Fibroblast of pulmonary artery (primary cell): ENCODE measurements around the gene CASP1.
A peak's percentile ranks its signal among the peaks of the same experiment; 100 is the strongest.

Experiments used
- DNase-seq: peaks from one replicate; pipeline ENCODE4 v3.0.0-alpha.2; 2010; ENCODE audit warnings: low read depth
- H3K4me3 ChIP-seq: replicated peaks from 2 replicates; pipeline ENCODE4 v1.5.1; 2011; ENCODE audit warnings: low read depth, mild to moderate bottlenecking, control low read depth, low read length, moderate library complexity
- CTCF ChIP-seq: IDR thresholded peaks from 2 replicates; pipeline ENCODE4 v1.5.1; 2011; ENCODE audit warnings: mild to moderate bottlenecking, control low read depth, low read length, inconsistent platforms; ENCODE audit errors: missing control alignments

Gene CASP1

DNA sequence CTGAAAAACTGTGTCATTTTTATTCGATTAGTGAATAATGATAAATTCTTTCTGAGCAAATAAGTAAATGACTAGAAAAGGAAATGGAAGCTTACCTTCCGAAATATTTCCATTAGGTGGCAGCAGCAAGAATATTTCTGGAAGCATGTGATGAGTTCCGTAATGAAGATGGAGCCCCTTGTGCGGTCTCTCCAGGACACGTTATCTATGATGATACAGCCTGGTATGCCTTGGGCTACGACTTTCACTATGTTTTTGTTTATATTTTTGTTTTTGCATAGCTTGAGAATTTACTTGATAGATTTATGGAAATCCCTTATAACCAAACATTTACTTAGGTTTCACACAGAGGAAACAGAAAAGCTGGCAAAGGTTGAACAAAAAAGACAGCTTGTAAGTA lies 37.7 kb downstream of the CASP1 start:
- peak; percentile 41 for TF ChIP-seq CTCF
- peak; percentile 58 for DNase-seq
- no peak overlapping the region for H3K4me3 ChIP-seq

DNA sequence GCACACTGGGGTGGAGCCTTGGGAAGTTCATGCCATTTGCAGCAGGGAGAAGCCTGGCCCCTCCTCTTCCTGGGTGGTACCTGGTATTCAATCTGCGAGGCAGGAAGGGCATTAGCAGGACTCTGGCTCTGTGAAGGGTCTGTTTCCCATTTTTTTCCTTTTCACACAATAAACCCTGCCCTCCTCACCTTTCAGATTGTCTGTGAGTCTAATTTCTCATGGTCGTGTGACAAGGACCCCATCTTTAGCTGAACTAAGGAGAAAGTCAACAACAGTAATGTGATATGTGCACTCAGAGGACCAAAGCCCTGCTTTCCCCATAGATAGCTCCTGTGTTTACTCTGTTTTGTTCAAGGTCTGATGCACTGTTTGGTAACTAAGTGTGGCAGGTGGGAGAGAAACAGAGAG lies 39.9 kb downstream of the CASP1 start:
- DNase-seq: no peak
- no peak overlapping the region for H3K4me3 ChIP-seq
- no peak for TF ChIP-seq CTCF

DNA sequence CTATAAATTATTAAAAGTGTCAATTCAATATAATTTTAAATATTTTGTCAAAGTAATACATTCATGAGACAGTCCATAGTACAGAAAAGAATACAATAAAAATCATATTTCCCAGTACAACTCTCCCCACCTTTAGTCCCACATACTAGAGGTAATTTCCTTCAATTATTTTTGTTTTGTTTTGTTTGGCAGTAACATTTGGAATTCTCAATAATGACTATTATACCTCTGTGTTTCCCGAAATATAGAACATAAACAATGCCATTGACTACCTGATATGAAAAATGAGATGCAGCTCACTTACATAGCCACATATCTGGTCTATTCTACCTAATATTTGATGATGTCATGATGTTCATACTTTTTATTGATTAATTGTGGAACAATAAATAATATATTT lies 42.2 kb downstream of the CASP1 start:
- H3K4me3 ChIP-seq: no peak overlapping the region
- no peak for DNase-seq
- no peak for TF ChIP-seq CTCF

- no peak for DNase-seq
Observed at GRCh38 chr11:104991994-104992393, 43.0 kb downstream of the CASP1 start.

GRCh38 chr11:104984808-104985207 lies 50.1 kb downstream of the CASP1 start:
- no peak overlapping the region for H3K4me3 ChIP-seq
- peak; percentile 12 for DNase-seq
- TF ChIP-seq CTCF: no peak

More at GRCh38 chr11:104991994-104992393, 43.0 kb downstream of the CASP1 start:
- no peak for TF ChIP-seq CTCF
- H3K4me3 ChIP-seq: no peak overlapping the region

GRCh38 chr11:104979839-104980238 lies 55.1 kb downstream of the CASP1 start:
- DNase-seq: no peak
- TF ChIP-seq CTCF: no peak
- no peak overlapping the region for H3K4me3 ChIP-seq
